Measurements from ENCODE around the gene FSIP2. TPM values are rescaled to one million over a fixed set of nuclear protein-coding genes. Genes with fewer than 3 reads are reported as not detected.

FSIP2 gene
- total RNA-seq, 1 donor from 2014 or later = 4.5 TPM

DNA sequence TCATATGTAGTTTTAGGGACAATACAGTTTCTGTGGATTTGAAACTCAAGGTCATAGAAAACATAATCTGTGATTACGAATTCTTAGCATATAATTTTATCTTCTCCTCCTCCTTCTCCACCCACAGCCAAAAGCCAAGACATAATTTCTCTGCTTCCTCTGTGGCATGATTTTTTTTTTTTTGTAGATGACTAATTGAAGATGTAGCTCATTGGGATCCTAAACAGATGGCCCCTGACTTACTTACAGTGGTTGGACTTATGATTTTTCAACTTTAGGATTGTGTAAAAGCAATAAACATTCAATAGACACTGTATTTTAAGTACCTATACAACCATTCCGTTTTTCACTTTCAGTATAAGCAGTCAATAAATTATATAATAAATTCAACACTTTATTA lies 42.3 kb downstream of the FSIP2 start:
- Mint-ChIP-seq H3K9me3 (ENCODE audit: low read depth) (no peaks in the 10 kb centered on the region), H3K27ac (ENCODE audit: unreplicated experiment) (no peak overlapping the region), H3K36me3 (ENCODE audit: low read depth) (no peaks in the 10 kb centered on the region), H3K4me1 (ENCODE audit: low read depth) (peaks cover 3% of the 10 kb centered on the region), H3K27me3 (ENCODE audit: low read depth) (no peaks in the 10 kb centered on the region), H3K4me3 (ENCODE audit: unreplicated experiment) (no peak overlapping the region)
- DNase-seq (ENCODE audit: low spot score) = no peak
- TF ChIP-seq, protein P1, sequence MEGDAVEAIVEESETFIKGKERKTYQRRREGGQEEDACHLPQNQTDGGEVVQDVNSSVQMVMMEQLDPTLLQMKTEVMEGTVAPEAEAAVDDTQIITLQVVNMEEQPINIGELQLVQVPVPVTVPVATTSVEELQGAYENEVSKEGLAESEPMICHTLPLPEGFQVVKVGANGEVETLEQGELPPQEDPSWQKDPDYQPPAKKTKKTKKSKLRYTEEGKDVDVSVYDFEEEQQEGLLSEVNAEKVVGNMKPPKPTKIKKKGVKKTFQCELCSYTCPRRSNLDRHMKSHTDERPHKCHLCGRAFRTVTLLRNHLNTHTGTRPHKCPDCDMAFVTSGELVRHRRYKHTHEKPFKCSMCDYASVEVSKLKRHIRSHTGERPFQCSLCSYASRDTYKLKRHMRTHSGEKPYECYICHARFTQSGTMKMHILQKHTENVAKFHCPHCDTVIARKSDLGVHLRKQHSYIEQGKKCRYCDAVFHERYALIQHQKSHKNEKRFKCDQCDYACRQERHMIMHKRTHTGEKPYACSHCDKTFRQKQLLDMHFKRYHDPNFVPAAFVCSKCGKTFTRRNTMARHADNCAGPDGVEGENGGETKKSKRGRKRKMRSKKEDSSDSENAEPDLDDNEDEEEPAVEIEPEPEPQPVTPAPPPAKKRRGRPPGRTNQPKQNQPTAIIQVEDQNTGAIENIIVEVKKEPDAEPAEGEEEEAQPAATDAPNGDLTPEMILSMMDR (IDR thresholded peaks at IDR 0.05) = no peak

GRCh38 chr2:185782223-185782769 lies 43.7 kb downstream of the FSIP2 start:
- peaks cover 1% of the 10 kb centered on the region for H3K36me3 Mint-ChIP-seq (ENCODE audit: low read depth)
- peaks cover 3% of the 10 kb centered on the region for H3K4me1 Mint-ChIP-seq (ENCODE audit: low read depth)
- peaks cover 3% of the 10 kb centered on the region for H3K9me3 Mint-ChIP-seq (ENCODE audit: low read depth)
- DNase-seq (ENCODE audit: low spot score) = no peak
- TF ChIP-seq, protein P1 (IDR thresholded peaks at IDR 0.05) = no peak
- no peak overlapping the region for H3K27ac Mint-ChIP-seq (ENCODE audit: unreplicated experiment)
- no peaks in the 10 kb centered on the region for H3K27me3 Mint-ChIP-seq (ENCODE audit: low read depth)
- H3K4me3 Mint-ChIP-seq (ENCODE audit: unreplicated experiment) = no peak overlapping the region

DNA sequence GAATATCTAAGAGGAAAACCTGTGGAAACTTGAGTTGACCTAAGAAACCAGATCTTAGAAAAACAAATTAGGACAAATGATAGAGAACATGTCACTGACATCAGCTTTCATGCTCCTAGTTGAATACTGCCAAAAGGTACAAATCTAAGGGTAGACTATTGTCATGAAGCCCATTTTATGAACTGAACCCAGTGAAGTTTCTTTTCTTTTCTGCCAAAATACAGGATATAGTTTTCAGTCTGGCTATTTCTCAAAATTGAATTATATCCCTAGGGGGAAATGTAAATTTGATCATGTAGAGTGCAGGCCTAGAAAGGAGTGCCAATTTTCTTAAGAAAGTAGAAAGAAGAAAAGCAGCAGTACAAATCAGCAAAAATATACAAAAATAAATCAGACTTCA lies 46.6 kb downstream of the FSIP2 start:
- Mint-ChIP-seq H3K36me3 (ENCODE audit: low read depth) (peaks cover 3% of the 10 kb centered on the region), H3K27ac (ENCODE audit: unreplicated experiment) (no peak overlapping the region), H3K9me3 (ENCODE audit: low read depth) (peaks cover 3% of the 10 kb centered on the region), H3K4me3 (ENCODE audit: unreplicated experiment) (no peak overlapping the region), H3K27me3 (ENCODE audit: low read depth) (no peaks in the 10 kb centered on the region), H3K4me1 (ENCODE audit: low read depth) (peaks cover 3% of the 10 kb centered on the region)
- TF ChIP-seq, protein P1 (IDR thresholded peaks at IDR 0.05) = no peak
- no peak for DNase-seq (ENCODE audit: low spot score)

DNA sequence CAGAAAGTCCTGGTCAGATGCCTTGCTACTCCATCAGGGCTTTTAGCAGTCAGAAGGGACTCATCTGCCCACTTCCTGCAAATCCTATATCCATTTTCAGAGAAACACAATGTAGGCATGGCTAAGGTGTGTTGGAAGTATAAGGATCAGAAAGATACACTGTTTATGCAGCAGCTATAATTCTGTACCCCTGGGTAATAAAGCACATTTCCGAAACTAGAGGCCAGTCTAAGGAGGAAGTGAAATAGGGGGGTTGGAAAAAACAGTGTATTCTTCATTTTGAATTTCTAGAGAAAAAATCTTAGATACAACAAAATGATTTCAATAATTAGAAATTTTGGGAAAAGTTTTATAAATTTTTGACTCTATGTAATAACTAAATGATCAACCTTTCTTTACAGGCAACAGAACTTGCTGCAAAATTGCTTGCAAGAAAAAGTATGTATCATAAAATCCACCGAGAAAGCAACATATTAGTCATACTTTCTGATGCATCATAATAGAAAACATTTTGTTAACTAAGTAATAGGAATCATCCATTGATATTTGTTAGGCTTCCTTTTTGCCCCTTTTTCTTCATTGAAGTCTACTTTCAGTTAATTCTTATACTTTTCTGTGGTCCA lies 47.4 kb downstream of the FSIP2 start:
- TF ChIP-seq, protein P1 (IDR thresholded peaks at IDR 0.05) = no peak
- no peaks in the 10 kb centered on the region for H3K27me3 Mint-ChIP-seq (ENCODE audit: low read depth)
- H3K36me3 Mint-ChIP-seq (ENCODE audit: low read depth) = peaks cover 3% of the 10 kb centered on the region
- peaks cover 3% of the 10 kb centered on the region for H3K9me3 Mint-ChIP-seq (ENCODE audit: low read depth)
- no peak overlapping the region for H3K27ac Mint-ChIP-seq (ENCODE audit: unreplicated experiment)
- no peak for DNase-seq (ENCODE audit: low spot score)
- no peak overlapping the region for H3K4me3 Mint-ChIP-seq (ENCODE audit: unreplicated experiment)
- peaks cover 3% of the 10 kb centered on the region for H3K4me1 Mint-ChIP-seq (ENCODE audit: low read depth)

DNA sequence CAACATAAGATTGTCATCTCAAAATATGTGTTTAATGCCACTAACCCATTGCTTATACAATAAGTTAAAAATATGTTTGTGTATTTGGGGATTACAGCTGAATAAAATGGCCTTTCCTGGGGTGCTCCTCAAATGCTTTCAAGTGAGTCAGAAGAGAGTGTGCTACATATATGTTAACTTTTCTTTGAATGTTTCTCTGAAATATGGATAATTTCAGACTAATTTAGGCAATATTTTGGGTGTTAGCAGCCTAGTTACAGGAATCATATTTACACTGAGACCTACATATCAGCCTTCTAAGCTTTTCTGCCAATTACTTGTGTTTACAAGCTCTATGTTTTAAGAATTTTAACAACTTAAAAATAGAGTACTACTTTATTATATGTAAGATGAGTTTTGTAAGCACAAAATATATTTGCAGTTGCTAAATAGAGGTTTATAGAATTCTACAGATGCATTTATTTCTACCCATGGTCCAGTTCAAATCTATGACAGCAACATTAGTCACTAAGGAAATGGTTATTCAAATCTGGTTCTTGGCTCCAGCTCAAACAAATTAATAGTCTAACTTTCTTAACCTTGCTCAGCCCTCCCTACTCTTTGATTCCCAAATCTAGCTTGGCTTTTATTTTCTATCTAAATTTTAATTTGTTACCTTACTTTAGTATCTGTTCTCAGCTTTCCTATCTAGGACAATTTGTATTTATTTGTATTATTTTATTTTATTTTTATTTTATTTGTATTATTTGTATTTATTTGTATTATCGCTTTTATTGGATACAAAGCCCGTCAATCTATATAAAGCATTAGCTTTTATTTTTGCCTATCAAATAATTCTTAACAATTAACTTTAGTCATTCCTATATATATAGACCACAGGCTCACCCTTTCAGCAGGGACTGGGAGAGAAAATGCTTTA lies 48.9 kb downstream of the FSIP2 start:
- DNase-seq (ENCODE audit: low spot score) = no peak
- no peaks in the 10 kb centered on the region for H3K27me3 Mint-ChIP-seq (ENCODE audit: low read depth)
- H3K36me3 Mint-ChIP-seq (ENCODE audit: low read depth) = peaks cover 3% of the 10 kb centered on the region
- TF ChIP-seq, protein P1 (IDR thresholded peaks at IDR 0.05) = no peak
- H3K4me1 Mint-ChIP-seq (ENCODE audit: low read depth) = no peaks in the 10 kb centered on the region
- H3K9me3 Mint-ChIP-seq (ENCODE audit: low read depth) = peaks cover 8% of the 10 kb centered on the region
- no peak overlapping the region for H3K4me3 Mint-ChIP-seq (ENCODE audit: unreplicated experiment)
- no peak overlapping the region for H3K27ac Mint-ChIP-seq (ENCODE audit: unreplicated experiment)

All from chondrocyte (in vitro differentiated cells).